Stomach smooth muscle (tissue), 2 donors: ENCODE results near the gene ANGPTL4.
"Not testable (repeated sequence)": the region's sequence is repeated elsewhere in the genome, so short reads cannot be mapped to it uniquely, and the experiment has no call there.

Experiments used
- H3K27ac ChIP-seq: one replicate; pipeline ENCODE4 v1.7.0; 2013; ENCODE audit warnings: mild to moderate bottlenecking, low read length, inconsistent platforms
- H3K27me3 ChIP-seq, 2 donors: one replicate each; pipeline ENCODE4 v1.7.0; 2013; ENCODE audit warnings: low read length in 2 of 2; ENCODE audit not compliant: insufficient read depth in 2 of 2, control insufficient read depth in 1 of 2
- H3K36me3 ChIP-seq, 2 donors: one replicate each; pipeline ENCODE4 v1.7.0; 2013; ENCODE audit warnings: low read length in 2 of 2; ENCODE audit not compliant: control insufficient read depth in 2 of 2, insufficient read depth in 2 of 2
- H3K4me1 ChIP-seq: one replicate; pipeline ENCODE4 v1.7.0; 2013; ENCODE audit warnings: low read length; ENCODE audit not compliant: control insufficient read depth, insufficient read depth
- H3K4me3 ChIP-seq, 2 donors: one replicate each; pipeline ENCODE4 v1.7.0; 2013; ENCODE audit warnings: low read length in 2 of 2
- H3K9ac ChIP-seq, 2 donors: one replicate each; pipeline ENCODE4 v1.7.0; 2013; ENCODE audit warnings: low read length in 2 of 2, mild to moderate bottlenecking in 1 of 2
- H3K9me3 ChIP-seq, 2 donors: one replicate each; pipeline ENCODE4 v1.7.0; 2013; ENCODE audit warnings: low read length in 2 of 2; ENCODE audit not compliant: control insufficient read depth in 2 of 2
- donor health status: healthy.
- donor health status: Pancreatic carcinoma.

ANGPTL4 gene

GRCh38 chr19:8404391-8405151, 40.6 kb downstream of the ANGPTL4 start:
- no peak overlapping the region for H3K4me3 ChIP-seq
- no peaks in the 10 kb centered on the region for H3K9me3 ChIP-seq
- peaks cover 6% of the 10 kb centered on the region for H3K4me1 ChIP-seq
- H3K36me3 ChIP-seq: peaks cover 16 to 20% of the 10 kb centered on the region in 2 donors
- H3K9ac ChIP-seq: peak overlapping the region in 1 of 2 donors; percentile 13
- no peak overlapping the region for H3K27ac ChIP-seq
- H3K27me3 ChIP-seq: no peaks in the 10 kb centered on the region

GRCh38 chr19:8410718-8411117, 46.8 kb downstream of the ANGPTL4 start:
- not testable (repeated sequence) for H3K9me3 ChIP-seq, H3K27me3 ChIP-seq, H3K9ac ChIP-seq, H3K4me3 ChIP-seq, H3K27ac ChIP-seq, H3K36me3 ChIP-seq
- peaks cover 20% of the 10 kb centered on the region for H3K4me1 ChIP-seq

GRCh38 chr19:8412783-8413628, 49.1 kb downstream of the ANGPTL4 start, which contains the start of gene MARCHF2:
Gene MARCHF2, plus strand, starts transcription at chr19:8413305. Its CDS starts 8,536 bp downstream, at chr19:8421841.
- Histone ChIP-seq H3K4me3 (peak within 1 kb of the TSS; percentile 89 to 92), H3K9me3 (no peaks in the 10 kb centered on the region), H3K9ac (peak within 1 kb of the TSS; percentile 82 to 89), H3K27ac (peak within 1 kb of the TSS; percentile 31), H3K36me3 (no peaks in the 10 kb centered on the region), H3K27me3 (no peaks in the 10 kb centered on the region), H3K4me1 (peaks cover 28% of the 10 kb centered on the region)

- H3K36me3 ChIP-seq: no peaks in the 10 kb centered on the region
- H3K4me1 ChIP-seq: peaks cover 30% of the 10 kb centered on the region
- H3K27me3 ChIP-seq: no peaks in the 10 kb centered on the region
- peak overlapping the region; percentile 82 to 89 for H3K9ac ChIP-seq
- H3K27ac ChIP-seq: peak overlapping the region; percentile 31
- no peaks in the 10 kb centered on the region for H3K9me3 ChIP-seq
- H3K4me3 ChIP-seq: peak overlapping the region; percentile 89 to 92
Observed at GRCh38 chr19:8413629-8413995, 49.7 kb downstream of the ANGPTL4 start.

- Histone ChIP-seq H3K4me1 (peaks cover 30% of the 10 kb centered on the region), H3K27me3 (no peaks in the 10 kb centered on the region), H3K9ac (no peak overlapping the region), H3K27ac (no peak overlapping the region), H3K9me3 (no peaks in the 10 kb centered on the region), H3K4me3 (no peak overlapping the region), H3K36me3 (peaks cover 4 to 5% of the 10 kb centered on the region in 2 donors)
Observed at GRCh38 chr19:8416796-8417195, 52.8 kb downstream of the ANGPTL4 start.

- no peak overlapping the region for H3K4me3 ChIP-seq
- no peak overlapping the region for H3K9ac ChIP-seq
- H3K9me3 ChIP-seq: no peaks in the 10 kb centered on the region
- no peak overlapping the region for H3K27ac ChIP-seq
- H3K27me3 ChIP-seq: no peaks in the 10 kb centered on the region
- H3K4me1 ChIP-seq: peaks cover 7% of the 10 kb centered on the region
- H3K36me3 ChIP-seq: peaks cover 11 to 15% of the 10 kb centered on the region in 2 donors
Observed at GRCh38 chr19:8421484-8422461, 57.8 kb downstream of the ANGPTL4 start.

GRCh38 chr19:8423817-8424223, 59.9 kb downstream of the ANGPTL4 start:
- H3K27ac ChIP-seq: peak overlapping the region; percentile 55

More at GRCh38 chr19:8423817-8424223, 59.9 kb downstream of the ANGPTL4 start:
- Histone ChIP-seq H3K4me1 (peaks cover 3% of the 10 kb centered on the region), H3K4me3 (peak overlapping the region in 1 of 2 donors; percentile 8), H3K9ac (peak overlapping the region in 1 of 2 donors; percentile 17), H3K27me3 (no peaks in the 10 kb centered on the region), H3K9me3 (no peaks in the 10 kb centered on the region), H3K36me3 (peaks cover 11 to 15% of the 10 kb centered on the region in 2 donors)
